NCI-H526 (cell line): ENCODE results near the gene KRTAP4-9.
"Not testable (repeated sequence)": the region's sequence is repeated elsewhere in the genome, so short reads cannot be mapped to it uniquely, and the experiment has no call there.

Source experiments
- DNase-seq, 2 experiments: peaks; one replicate each; lab custom pipeline; 2025; lab: John Stamatoyannopoulos, UW

KRTAP4-9 gene

DNA sequence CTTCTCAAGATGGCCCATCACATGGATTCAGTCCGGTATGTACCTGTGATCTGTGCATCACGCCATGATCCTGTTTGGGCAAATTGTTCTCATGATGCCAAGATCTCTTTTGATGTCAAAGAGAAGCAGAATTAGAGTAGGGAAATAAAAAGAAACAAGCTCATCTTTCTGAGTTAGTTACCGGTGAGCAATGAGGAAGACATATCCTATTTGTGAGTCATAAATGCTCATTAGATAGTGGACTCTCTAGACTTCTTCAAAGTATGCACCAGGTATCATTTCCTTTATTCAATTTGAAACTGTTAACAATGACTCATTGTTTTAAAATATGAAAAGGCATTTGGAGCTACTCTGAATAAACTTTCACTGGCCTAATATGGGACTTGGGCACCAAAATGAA, 26.8 kb downstream of the KRTAP4-9 start:
- DNase-seq: no peak

- no peak for DNase-seq
These were observed 28.9 kb downstream of the KRTAP4-9 start for GRCh38 chr17:41133880-41134735.

DNA sequence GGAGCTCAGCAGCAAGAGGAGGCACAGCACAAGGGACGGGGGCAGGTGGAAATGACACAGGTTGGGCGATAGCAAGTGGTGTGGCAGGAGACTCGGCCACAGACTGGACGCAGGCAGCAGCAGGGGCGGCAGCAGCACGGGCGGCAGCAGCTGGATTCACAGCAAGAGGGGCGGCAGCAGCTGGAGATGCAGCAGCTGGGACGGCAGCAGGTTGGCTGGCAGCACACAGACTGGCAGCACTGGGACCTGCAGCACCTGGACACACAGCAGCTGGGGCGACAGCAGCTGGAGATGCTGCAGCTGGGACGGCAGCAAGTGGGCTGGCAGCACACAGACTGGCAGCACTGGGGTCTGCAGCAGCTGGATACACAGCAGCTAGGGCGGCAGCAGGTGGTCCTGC, 34.7 kb downstream of the KRTAP4-9 start:
- DNase-seq: not testable (repeated sequence)

GRCh38 chr17:41140360-41141131, 35.4 kb downstream of the KRTAP4-9 start, which contains the start of gene KRTAP4-6:
KRTAP4-6 (minus strand) TSS chr17:41140544; CDS start chr17:41140487, 57 bp downstream.
- DNase-seq: no peak

DNA sequence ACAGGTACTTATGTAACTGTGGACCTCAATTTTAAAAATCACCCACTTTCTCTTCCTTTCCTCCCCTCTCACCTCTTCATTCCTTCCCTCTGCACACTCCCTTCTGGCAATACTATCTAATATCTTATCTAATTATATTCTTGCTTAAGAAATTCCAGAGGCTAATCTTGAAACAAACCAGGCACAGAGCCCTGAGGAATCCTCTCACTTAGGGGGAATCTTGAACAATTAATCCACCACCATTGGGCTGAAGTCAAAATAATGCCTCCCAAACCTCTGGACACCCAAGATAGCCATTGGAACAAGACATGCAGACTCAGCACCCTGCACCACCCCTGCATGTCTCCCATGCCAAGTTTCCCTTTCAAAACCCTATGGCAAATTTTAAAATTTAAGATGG, 36.2 kb downstream of the KRTAP4-9 start:
- DNase-seq: no peak

DNA sequence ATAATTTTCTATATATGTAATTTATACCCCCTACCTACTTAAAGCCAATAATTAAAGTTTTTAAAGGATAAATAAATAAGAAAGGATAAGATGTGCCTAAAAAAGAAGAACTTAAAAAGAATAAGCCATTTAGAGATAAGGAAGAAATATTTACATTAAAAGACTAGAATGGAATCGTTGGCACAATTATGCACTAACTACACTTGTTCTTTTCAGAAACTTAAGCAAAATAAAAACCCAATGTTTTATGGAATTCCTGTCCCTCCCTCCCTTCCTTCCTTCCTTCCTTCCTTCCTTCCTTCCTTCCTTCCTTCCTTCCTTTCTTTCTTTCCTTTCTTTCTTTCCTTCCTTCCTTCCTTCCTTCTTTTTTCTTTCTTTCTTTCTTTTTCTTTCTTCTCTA, 39.7 kb downstream of the KRTAP4-9 start:
- DNase-seq: no peak

GRCh38 chr17:41145261-41145660, 40.1 kb downstream of the KRTAP4-9 start:
- no peak for DNase-seq

- no peak for DNase-seq
These were observed 42.5 kb downstream of the KRTAP4-9 start for GRCh38 chr17:41147531-41148204.

DNA sequence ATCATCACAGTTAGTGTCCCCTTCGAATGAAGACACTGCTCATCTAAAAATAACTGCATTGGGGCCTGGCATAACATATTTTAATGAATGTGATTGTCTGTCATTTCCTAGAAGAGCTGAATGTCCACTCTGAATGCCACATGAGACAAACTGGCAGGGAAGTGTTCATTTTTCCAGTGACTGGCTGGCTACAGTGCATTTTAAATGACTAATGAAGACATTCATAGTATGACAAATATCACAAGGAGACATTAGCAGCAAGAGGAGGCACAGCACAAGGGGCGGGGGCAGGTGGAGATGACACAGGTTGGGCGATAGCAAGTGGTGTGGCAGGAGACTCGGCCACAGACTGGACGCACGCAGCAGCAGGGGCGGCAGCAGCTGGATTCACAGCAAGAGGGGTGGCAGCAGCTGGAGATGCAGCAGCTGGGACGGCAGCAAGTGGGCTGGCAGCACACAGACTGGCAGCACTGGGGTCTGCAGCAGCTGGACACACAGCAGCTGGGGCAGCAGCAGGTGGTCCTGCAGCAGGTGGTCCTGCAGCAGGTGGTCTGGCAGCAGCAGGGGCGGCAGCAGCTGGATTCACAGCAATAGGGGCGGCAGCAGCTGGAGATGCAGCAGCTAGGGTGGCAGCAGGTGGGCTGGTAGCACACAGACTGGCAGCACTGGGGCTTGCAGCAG, 43.9 kb downstream of the KRTAP4-9 start:
- not testable (repeated sequence) for DNase-seq

- no peak for DNase-seq
These were observed 44.4 kb downstream of the KRTAP4-9 start, which contains the start of gene KRTAP4-5 for GRCh38 chr17:41149652-41149985. KRTAP4-5 (minus strand) TSS chr17:41149825; CDS start chr17:41149767, 58 bp downstream.

DNA sequence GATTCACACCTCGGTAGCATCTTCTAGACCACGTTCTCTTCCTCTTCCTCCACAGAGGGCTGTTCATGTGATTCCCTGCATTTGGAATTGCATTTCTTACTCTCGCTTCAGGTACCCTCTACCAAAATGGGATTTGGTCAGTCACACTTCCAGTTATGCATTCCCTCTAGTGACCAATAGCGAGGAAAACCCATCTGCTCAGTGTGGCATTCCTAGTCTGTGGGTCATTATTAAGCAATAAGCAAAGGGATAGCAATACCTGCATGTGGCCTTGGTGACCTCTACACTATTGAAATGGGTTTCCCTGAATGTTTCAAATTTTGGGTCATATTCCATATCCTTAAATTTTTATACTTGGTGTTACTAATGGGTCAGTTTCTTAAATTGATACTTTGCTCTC, 44.8 kb downstream of the KRTAP4-9 start:
- DNase-seq: no peak

DNA sequence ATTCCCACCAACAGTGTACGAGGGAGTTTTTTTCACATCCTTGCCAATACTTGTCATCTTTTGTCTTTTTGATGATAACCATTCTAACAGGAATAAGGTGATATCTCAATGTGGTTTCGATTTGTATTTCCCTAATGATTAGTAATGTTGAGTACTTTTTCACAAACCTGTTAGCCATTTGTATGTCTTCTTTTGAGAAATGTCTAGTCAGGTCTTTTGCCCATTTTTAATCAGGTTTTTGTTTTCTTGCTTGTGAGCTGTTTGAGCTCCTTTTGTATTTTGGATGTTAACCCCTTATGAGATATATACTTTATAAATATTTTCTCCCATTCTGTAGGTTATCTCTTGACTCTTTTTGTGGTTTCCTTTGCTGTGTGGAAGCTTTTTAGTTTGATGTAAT, 46.3 kb downstream of the KRTAP4-9 start:
- no peak for DNase-seq

DNA sequence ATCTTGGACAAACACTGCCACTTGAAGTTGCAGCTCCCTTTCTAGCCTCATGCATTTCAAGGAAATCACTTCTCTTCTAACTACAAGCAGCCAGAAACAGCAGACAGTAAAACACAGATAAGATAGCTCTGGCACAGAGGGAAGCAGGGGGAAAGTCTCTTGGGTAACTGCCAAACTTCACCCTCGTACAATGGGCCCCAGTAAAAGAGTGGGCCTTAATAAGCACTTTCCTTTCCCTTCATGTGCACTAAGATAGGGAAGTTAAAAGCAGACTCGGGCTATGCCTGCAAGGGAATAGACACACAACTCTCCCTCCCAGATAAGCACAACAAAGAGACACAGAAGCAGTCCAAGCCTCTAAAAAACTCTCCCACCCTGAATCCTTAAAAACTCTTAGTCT, 48.7 kb downstream of the KRTAP4-9 start:
- DNase-seq: peak in 1 of 2 experiments; percentile 30
